Left kidney (tissue), 2 donors: ENCODE measurements around the gene SUMO2. TPM values are rescaled to one million over a fixed set of nuclear protein-coding genes. Genes with fewer than 3 reads are reported as not detected.
A peak's percentile ranks its signal among the peaks of the same experiment; 100 is the strongest.
"Not testable (repeated sequence)": the region's sequence is repeated elsewhere in the genome, so short reads cannot be mapped to it uniquely, and the experiment has no call there.

ENCODE experiments used
- DNase-seq: peaks from one replicate; pipeline ENCODE4 v3.0.0-alpha.2; 2013
- polyA plus RNA-seq: library from polyadenylated mRNA; unstranded; fragments of 120-200 nt; gene quantifications from one replicate; pipeline ENCODE4 v1.2.1, GENCODE V29; 2013; ENCODE audit not compliant: insufficient read length

Gene SUMO2
- polyA plus RNA-seq, 1 donor = 705 TPM

GRCh38 chr17:75147878-75148546 lies 34.7 kb downstream of the SUMO2 start:
- no peak for DNase-seq

- no peak for DNase-seq
Measured at GRCh38 chr17:75146592-75146991, 36.2 kb downstream of the SUMO2 start.

GRCh38 chr17:75144816-75145512 lies 37.8 kb downstream of the SUMO2 start:
- DNase-seq = no peak

GRCh38 chr17:75142236-75142971 lies 40.4 kb downstream of the SUMO2 start:
- DNase-seq = no peak

GRCh38 chr17:75138519-75138918 lies 44.2 kb downstream of the SUMO2 start:
- DNase-seq = no peak

GRCh38 chr17:75137762-75138161 lies 45.0 kb downstream of the SUMO2 start:
- not testable (repeated sequence) for DNase-seq

- DNase-seq = no peak
Measured at GRCh38 chr17:75135946-75136345, 46.8 kb downstream of the SUMO2 start.

DNA sequence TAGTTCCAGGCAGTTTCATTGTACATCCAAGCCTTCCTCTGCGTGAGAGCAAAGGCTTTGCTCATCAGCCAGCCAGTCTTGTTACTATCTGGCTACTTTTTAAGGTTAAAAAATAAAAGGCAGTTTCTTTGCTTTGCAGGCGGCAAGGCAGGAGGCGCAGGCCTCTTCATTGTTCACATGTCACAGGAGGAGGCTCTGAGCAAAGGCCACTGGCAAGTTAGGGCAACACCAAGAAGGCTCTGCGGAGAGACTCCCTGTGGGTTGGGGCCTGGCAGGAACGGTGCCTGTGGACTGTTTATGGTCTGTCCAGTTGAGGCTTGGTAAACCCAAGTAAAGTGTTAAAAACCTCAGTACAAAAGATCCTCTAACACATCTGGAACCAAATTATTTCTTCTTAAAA lies 47.3 kb downstream of the SUMO2 start:
- no peak for DNase-seq

- not testable (repeated sequence) for DNase-seq
Measured at GRCh38 chr17:75133607-75134347, 49.0 kb downstream of the SUMO2 start.

DNA sequence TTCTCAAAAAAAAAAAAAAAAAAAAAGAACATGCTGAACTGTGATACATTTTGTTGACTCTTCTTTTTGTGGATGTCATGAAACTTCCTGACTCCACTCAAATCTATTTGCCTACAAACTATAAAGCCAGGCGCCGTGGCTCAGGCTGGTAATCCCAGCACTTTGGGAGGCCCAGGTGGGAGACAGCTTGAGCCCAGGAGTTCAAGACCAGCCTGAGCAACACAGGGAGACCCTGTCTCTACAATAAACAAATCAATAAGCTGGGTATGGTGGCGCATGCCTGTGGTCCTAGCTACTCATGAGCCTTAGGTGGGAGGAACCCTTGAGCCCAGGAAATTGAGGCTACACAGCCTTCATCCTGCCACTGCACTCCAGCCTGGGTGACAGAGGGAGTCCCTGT lies 49.8 kb downstream of the SUMO2 start:
- no peak for DNase-seq

- not testable (repeated sequence) for DNase-seq
Measured at GRCh38 chr17:75132018-75133000, 50.5 kb downstream of the SUMO2 start.

- peak; percentile 86 for DNase-seq
Measured at GRCh38 chr17:75131278-75132017, 51.3 kb downstream of the SUMO2 start, which contains the start of gene NT5C. TSS of gene NT5C (minus strand) at chr17:75131742. CDS start at chr17:75131707, 35 bp downstream.

- DNase-seq = peak; percentile 63
Measured at GRCh38 chr17:75130632-75131277, 52.0 kb downstream of the SUMO2 start.

GRCh38 chr17:75130059-75130631 lies 52.6 kb downstream of the SUMO2 start:
- DNase-seq = no peak

GRCh38 chr17:75129576-75129975 lies 53.2 kb downstream of the SUMO2 start:
- no peak for DNase-seq

DNA sequence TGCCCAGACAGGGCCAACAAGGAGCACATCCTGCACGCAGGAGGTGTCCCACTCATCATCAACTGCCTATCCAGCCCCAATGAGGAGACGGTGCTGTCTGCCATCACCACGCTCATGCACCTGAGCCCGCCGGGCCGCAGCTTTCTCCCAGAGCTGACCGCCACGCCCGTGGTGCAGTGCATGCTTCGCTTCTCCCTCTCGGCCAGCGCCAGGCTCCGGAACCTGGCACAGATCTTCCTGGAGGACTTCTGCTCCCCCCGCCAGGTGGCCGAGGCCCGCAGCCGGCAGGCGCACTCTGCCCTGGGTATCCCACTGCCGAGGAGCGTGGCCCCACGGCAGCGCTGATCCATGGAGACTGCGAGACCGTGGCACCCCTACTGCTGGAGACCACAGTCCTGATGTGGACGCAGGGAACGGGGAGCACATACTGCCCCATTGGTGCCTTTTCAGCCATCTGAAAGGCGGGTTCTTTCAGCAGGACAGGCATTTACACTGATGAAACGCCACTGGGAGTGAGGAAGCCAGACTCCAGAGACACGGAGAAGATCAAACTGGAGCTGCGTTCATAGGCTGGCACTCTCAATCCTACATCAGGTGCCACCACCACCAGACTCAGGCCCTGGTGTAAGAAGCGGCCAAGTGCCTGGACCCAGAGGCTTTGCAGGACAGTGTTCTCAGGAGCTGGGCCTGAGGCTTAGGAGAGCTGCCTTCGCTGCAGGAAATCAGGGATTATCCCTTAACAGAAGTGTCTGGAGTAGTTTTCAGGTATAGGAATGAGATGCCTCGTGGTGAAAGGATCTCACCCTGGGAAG lies 53.9 kb downstream of the SUMO2 start:
- DNase-seq = no peak

- not testable (repeated sequence) for DNase-seq
Measured at GRCh38 chr17:75127936-75128335, 54.8 kb downstream of the SUMO2 start.

DNA sequence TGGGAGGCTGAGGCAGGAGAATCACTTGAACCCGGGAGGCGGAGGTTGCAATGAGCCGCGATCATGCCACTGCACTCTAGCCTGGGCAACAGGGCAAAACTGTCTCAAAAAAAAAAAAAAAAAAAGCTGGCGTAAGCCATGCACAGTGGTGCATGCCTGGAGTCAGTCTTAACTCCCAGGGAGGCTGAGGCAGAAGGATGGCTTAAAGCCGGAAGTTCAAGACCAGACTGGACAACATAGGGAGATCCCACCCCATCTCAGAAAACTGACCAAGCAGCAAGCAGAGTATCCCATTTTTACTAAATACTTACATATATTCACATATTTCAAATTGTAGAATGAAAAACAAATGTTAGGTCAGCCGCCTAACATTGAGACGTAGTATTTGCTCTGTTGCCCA lies 55.8 kb downstream of the SUMO2 start:
- DNase-seq = no peak
